Measurements from ENCODE around the gene UNK. TPM values are rescaled to one million over a fixed set of nuclear protein-coding genes. Genes with fewer than 3 reads are reported as not detected.

The UNK gene
- total and polyA plus RNA-seq, 9 of the 15 experiments (the other 6 are each of a cell fraction or from before 2014, with no cell fraction given): 12.8 to 38.6 (median 24.8) TPM

DNA sequence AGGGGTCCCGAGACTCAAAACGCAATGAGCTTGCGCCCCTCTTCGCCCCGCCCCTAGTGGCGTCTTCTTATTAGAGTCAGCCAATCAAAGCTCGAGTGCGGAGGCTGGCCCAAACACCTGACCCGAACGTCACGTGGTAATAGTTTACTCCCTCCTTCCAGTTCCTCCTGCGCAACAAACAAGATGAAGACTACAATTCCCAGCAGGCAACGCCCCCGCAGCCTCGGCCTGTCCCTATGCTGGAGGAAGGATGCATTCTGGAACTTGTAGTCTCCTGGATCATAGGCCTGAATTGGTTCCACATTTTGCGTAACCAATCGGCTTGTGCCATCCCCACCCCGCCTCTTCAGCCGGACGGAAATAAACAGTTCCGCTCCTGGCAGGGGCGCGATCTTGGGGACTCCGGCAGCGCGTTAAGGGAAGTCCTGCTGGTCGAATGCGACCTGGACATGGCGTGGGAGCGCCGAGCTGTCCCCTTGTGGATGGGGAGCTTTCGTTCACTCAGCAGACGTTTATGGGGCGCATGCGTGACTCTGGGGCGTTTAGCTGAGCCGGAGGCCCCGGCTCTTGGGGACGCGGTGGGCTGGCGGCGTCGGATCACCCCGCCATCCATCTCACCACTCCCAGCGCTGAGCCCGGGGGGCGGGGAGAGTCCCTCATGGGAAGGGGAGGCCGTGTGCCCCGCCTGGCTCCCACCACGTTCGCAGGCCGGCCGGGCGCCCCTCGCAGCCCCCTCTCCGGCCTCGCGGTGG, 70.9 kb downstream of the UNK start, which contains the start of gene WBP2 (continued):
- TF ChIP-seq, protein P1, sequence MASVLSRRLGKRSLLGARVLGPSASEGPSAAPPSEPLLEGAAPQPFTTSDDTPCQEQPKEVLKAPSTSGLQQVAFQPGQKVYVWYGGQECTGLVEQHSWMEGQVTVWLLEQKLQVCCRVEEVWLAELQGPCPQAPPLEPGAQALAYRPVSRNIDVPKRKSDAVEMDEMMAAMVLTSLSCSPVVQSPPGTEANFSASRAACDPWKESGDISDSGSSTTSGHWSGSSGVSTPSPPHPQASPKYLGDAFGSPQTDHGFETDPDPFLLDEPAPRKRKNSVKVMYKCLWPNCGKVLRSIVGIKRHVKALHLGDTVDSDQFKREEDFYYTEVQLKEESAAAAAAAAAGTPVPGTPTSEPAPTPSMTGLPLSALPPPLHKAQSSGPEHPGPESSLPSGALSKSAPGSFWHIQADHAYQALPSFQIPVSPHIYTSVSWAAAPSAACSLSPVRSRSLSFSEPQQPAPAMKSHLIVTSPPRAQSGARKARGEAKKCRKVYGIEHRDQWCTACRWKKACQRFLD (CRISPR knock-in tag; IDR thresholded peaks at IDR 0.05): no peak
- TF ChIP-seq SP2 (IDR thresholded peaks at IDR 0.05; ENCODE audit: extremely low read depth, low read depth, low read length, poor library complexity, severe bottlenecking): no peak
- TF ChIP-seq, protein P2, sequence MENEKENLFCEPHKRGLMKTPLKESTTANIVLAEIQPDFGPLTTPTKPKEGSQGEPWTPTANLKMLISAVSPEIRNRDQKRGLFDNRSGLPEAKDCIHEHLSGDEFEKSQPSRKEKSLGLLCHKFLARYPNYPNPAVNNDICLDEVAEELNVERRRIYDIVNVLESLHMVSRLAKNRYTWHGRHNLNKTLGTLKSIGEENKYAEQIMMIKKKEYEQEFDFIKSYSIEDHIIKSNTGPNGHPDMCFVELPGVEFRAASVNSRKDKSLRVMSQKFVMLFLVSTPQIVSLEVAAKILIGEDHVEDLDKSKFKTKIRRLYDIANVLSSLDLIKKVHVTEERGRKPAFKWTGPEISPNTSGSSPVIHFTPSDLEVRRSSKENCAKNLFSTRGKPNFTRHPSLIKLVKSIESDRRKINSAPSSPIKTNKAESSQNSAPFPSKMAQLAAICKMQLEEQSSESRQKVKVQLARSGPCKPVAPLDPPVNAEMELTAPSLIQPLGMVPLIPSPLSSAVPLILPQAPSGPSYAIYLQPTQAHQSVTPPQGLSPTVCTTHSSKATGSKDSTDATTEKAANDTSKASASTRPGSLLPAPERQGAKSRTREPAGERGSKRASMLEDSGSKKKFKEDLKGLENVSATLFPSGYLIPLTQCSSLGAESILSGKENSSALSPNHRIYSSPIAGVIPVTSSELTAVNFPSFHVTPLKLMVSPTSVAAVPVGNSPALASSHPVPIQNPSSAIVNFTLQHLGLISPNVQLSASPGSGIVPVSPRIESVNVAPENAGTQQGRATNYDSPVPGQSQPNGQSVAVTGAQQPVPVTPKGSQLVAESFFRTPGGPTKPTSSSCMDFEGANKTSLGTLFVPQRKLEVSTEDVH (IDR thresholded peaks at IDR 0.05; ENCODE audit: low read depth, partially characterized antibody): peak; percentile 21
- TF ChIP-seq SMAD2 (IDR thresholded peaks at IDR 0.05; ENCODE audit: low read depth, low read length): peak; percentile 29; the same call in 1 of the 2 replicates
- TF ChIP-seq ZNF830 (CRISPR knock-in tag; IDR thresholded peaks at IDR 0.05): no peak; the same call in 1 of the 2 replicates
- TF ChIP-seq, protein P3, sequence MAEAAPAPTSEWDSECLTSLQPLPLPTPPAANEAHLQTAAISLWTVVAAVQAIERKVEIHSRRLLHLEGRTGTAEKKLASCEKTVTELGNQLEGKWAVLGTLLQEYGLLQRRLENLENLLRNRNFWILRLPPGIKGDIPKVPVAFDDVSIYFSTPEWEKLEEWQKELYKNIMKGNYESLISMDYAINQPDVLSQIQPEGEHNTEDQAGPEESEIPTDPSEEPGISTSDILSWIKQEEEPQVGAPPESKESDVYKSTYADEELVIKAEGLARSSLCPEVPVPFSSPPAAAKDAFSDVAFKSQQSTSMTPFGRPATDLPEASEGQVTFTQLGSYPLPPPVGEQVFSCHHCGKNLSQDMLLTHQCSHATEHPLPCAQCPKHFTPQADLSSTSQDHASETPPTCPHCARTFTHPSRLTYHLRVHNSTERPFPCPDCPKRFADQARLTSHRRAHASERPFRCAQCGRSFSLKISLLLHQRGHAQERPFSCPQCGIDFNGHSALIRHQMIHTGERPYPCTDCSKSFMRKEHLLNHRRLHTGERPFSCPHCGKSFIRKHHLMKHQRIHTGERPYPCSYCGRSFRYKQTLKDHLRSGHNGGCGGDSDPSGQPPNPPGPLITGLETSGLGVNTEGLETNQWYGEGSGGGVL (CRISPR knock-in tag; IDR thresholded peaks at IDR 0.05): no peak
- TF ChIP-seq ZNF165 (CRISPR knock-in tag; IDR thresholded peaks at IDR 0.05; ENCODE audit: borderline replicate concordance): 0 out of 2 replicates have a peak, but pooled peaks have one; percentile 12
- TF ChIP-seq, protein P4, sequence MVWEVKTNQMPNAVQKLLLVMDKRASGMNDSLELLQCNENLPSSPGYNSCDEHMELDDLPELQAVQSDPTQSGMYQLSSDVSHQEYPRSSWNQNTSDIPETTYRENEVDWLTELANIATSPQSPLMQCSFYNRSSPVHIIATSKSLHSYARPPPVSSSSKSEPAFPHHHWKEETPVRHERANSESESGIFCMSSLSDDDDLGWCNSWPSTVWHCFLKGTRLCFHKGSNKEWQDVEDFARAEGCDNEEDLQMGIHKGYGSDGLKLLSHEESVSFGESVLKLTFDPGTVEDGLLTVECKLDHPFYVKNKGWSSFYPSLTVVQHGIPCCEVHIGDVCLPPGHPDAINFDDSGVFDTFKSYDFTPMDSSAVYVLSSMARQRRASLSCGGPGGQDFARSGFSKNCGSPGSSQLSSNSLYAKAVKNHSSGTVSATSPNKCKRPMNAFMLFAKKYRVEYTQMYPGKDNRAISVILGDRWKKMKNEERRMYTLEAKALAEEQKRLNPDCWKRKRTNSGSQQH (CRISPR knock-in tag; IDR thresholded peaks at IDR 0.05): no peak
- TF ChIP-seq CBX5 (IDR thresholded peaks at IDR 0.05; ENCODE audit: borderline replicate concordance, low read depth): no peak
- TF ChIP-seq SRSF7 (optimal IDR thresholded peaks at IDR 0.05; ENCODE audit: low read depth, low read length): no peak
- TF ChIP-seq, protein P5, sequence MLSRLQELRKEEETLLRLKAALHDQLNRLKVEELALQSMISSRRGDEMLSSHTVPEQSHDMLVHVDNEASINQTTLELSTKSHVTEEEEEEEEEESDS (CRISPR knock-in tag; IDR thresholded peaks at IDR 0.05): no peak
- TF ChIP-seq DACH1 (IDR thresholded peaks at IDR 0.05; ENCODE audit: partially characterized antibody): no peak
- no peak for TF ChIP-seq KLF6 (CRISPR knock-in tag; IDR thresholded peaks at IDR 0.05; ENCODE audit: borderline replicate concordance)
- TF ChIP-seq CBX2 (IDR thresholded peaks at IDR 0.05; ENCODE audit: insufficient read depth, low read length, poor library complexity, severe bottlenecking): no peak
- no peak for TF ChIP-seq ZFPM2 (CRISPR knock-in tag; IDR thresholded peaks at IDR 0.05)
- TF ChIP-seq ZNF76 (CRISPR knock-in tag; IDR thresholded peaks at IDR 0.05; ENCODE audit: borderline replicate concordance): no peak
- TF ChIP-seq, protein P6, sequence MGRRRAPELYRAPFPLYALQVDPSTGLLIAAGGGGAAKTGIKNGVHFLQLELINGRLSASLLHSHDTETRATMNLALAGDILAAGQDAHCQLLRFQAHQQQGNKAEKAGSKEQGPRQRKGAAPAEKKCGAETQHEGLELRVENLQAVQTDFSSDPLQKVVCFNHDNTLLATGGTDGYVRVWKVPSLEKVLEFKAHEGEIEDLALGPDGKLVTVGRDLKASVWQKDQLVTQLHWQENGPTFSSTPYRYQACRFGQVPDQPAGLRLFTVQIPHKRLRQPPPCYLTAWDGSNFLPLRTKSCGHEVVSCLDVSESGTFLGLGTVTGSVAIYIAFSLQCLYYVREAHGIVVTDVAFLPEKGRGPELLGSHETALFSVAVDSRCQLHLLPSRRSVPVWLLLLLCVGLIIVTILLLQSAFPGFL (CRISPR knock-in tag; IDR thresholded peaks at IDR 0.05): no peak
- no peak for TF ChIP-seq ZNF174 (CRISPR knock-in tag; IDR thresholded peaks at IDR 0.05)
